ENCODE results near the gene PEAK1.
"Not testable (repeated sequence)": the region's sequence is repeated elsewhere in the genome, so short reads cannot be mapped to it uniquely, and the experiment has no call there.

The PEAK1 gene

GRCh38 chr15:77295446-77295845 lies 124.5 kb downstream of the PEAK1 start:
- DNase-seq, result no peak

GRCh38 chr15:77292969-77293558 lies 126.8 kb downstream of the PEAK1 start:
- DNase-seq, result no peak

GRCh38 chr15:77291107-77291506 lies 128.8 kb downstream of the PEAK1 start:
- no peak for DNase-seq

- DNase-seq, result no peak
Measured at GRCh38 chr15:77287385-77287784, 132.5 kb downstream of the PEAK1 start.

GRCh38 chr15:77285057-77285997 lies 134.6 kb downstream of the PEAK1 start:
- DNase-seq, result no peak

- DNase-seq, result no peak
Measured at GRCh38 chr15:77282333-77282732, 137.6 kb downstream of the PEAK1 start.

- no peak for DNase-seq
Measured at GRCh38 chr15:77276943-77277342, 143.0 kb downstream of the PEAK1 start.

GRCh38 chr15:77276096-77276495 lies 143.8 kb downstream of the PEAK1 start:
- DNase-seq, result no peak

- DNase-seq, result not testable (repeated sequence)
Measured at GRCh38 chr15:77273136-77273535, 146.8 kb downstream of the PEAK1 start.

GRCh38 chr15:77266708-77267386 lies 153.1 kb downstream of the PEAK1 start:
- no peak for DNase-seq

- no peak for DNase-seq
Measured at GRCh38 chr15:77255385-77255784, 164.5 kb downstream of the PEAK1 start.

- no peak for DNase-seq
Measured at GRCh38 chr15:77251662-77252061, 168.2 kb downstream of the PEAK1 start.

- DNase-seq, result no peak
Measured at GRCh38 chr15:77247116-77247515, 172.8 kb downstream of the PEAK1 start.

- no peak for DNase-seq
Measured at GRCh38 chr15:77243716-77244401, 176.0 kb downstream of the PEAK1 start.

GRCh38 chr15:77243135-77243534 lies 176.8 kb downstream of the PEAK1 start:
- no peak for DNase-seq

- no peak for DNase-seq
Measured at GRCh38 chr15:77239882-77240608, 179.9 kb downstream of the PEAK1 start.

- DNase-seq, result no peak
Measured at GRCh38 chr15:77235566-77235965, 184.3 kb downstream of the PEAK1 start.

- DNase-seq, result no peak
Measured at GRCh38 chr15:77228828-77229227, 191.1 kb downstream of the PEAK1 start.

- DNase-seq, result no peak
Measured at GRCh38 chr15:77226652-77227051, 193.3 kb downstream of the PEAK1 start.

- no peak for DNase-seq
Measured at GRCh38 chr15:77225646-77226045, 194.3 kb downstream of the PEAK1 start.

GRCh38 chr15:77225088-77225487 lies 194.8 kb downstream of the PEAK1 start:
- no peak for DNase-seq

- DNase-seq, result no peak
Measured at GRCh38 chr15:77224352-77224751, 195.6 kb downstream of the PEAK1 start.

Measured in 8988T (cell line).